KMS-11 (cell line): Measurements from ENCODE around the gene ACACA.

Experiments
- H2AFZ ChIP-seq: fragments of 200-600 bp; sonication (generic); 2 replicates; pipeline ENCODE4 v1.6.1; 2016; ENCODE audit warnings: antibody characterized with exemption, mixed run types, low read depth
- H3K27ac ChIP-seq: fragments of 200-600 bp; sonication (generic); 2 replicates; pipeline ENCODE4 v1.6.1; 2016; ENCODE audit warnings: mild to moderate bottlenecking, mixed run types
- H3K27me3 ChIP-seq: fragments of 200-600 bp; sonication (generic); 2 replicates; pipeline ENCODE4 v1.6.1; 2017; ENCODE audit warnings: mild to moderate bottlenecking, low read depth, mixed run types, moderate library complexity; ENCODE audit not compliant: insufficient read depth
- H3K36me3 ChIP-seq: fragments of 200-600 bp; sonication (generic); 2 replicates; pipeline ENCODE4 v1.6.1; 2017; ENCODE audit warnings: mild to moderate bottlenecking, mixed run types; ENCODE audit not compliant: insufficient read depth
- H3K4me1 ChIP-seq: fragments of 200-600 bp; sonication (generic); 2 replicates; pipeline ENCODE4 v1.6.1; 2016; ENCODE audit warnings: mild to moderate bottlenecking, low read depth, mixed run types; ENCODE audit not compliant: poor library complexity, severe bottlenecking
- H3K4me2 ChIP-seq: fragments of 200-600 bp; sonication (generic); 2 replicates; pipeline ENCODE4 v1.7.0; 2016; ENCODE audit warnings: mild to moderate bottlenecking, mixed run types
- H3K4me3 ChIP-seq: fragments of 200-600 bp; sonication (generic); IDR thresholded peaks from 2 replicates; pipeline ENCODE4 v1.6.1; 2017; ENCODE audit warnings: low read depth, low read length, mixed read lengths; ENCODE audit not compliant: insufficient read depth
- H3K79me2 ChIP-seq: fragments of 200-600 bp; sonication (generic); 2 replicates; pipeline ENCODE4 v1.6.1; 2016; ENCODE audit warnings: low read depth, mixed run types; ENCODE audit not compliant: insufficient read depth
- H3K9ac ChIP-seq: fragments of 200-600 bp; sonication (generic); 2 replicates; pipeline ENCODE4 v1.6.1; 2016; ENCODE audit warnings: mild to moderate bottlenecking, mixed run types
- H4K20me1 ChIP-seq: fragments of 200-600 bp; sonication (generic); 2 replicates; pipeline ENCODE4 v1.6.1; 2016; ENCODE audit warnings: mild to moderate bottlenecking, mixed run types; ENCODE audit not compliant: insufficient read depth
- TF ChIP-seq, protein P1 (sequence below): fragments of 200-600 bp; sonication (generic); conservative IDR thresholded peaks from 2 replicates; pipeline ENCODE4 v1.6.1; 2017; ENCODE audit warnings: low read depth, mild to moderate bottlenecking, antibody characterized with exemption, low read length, moderate library complexity, mixed read lengths

The ACACA gene

DNA sequence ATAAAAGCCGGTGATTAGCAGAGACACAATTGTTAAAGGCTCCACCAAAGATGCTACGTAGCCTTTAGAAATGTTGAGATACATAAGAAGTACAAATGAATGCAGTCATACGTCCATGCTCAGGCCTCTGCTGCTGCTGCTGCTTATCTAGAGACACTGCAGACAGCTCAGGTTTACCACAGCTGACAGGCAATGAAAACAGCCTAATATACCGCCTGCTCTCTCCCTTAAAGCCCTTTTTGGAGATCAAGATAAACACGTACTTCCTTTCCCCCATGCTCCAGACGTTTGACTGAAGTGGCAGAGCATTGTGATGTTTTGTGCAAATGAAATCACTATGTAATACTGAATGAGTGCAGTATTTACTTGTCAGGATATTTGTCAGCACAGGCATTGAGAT is 272.6 kb downstream of the ACACA start:
- Histone ChIP-seq H3K4me2 (no peak overlapping the region), H3K4me1 (no peaks in the 10 kb centered on the region), H3K9ac (no peak overlapping the region), H3K27ac (no peak overlapping the region), H4K20me1 (no peaks in the 10 kb centered on the region), H2AFZ (no peak overlapping the region), H3K79me2 (no peaks in the 10 kb centered on the region), H3K36me3 (no peaks in the 10 kb centered on the region), H3K4me3 (no peak overlapping the region), H3K27me3 (no peaks in the 10 kb centered on the region)
- TF ChIP-seq, protein P1, sequence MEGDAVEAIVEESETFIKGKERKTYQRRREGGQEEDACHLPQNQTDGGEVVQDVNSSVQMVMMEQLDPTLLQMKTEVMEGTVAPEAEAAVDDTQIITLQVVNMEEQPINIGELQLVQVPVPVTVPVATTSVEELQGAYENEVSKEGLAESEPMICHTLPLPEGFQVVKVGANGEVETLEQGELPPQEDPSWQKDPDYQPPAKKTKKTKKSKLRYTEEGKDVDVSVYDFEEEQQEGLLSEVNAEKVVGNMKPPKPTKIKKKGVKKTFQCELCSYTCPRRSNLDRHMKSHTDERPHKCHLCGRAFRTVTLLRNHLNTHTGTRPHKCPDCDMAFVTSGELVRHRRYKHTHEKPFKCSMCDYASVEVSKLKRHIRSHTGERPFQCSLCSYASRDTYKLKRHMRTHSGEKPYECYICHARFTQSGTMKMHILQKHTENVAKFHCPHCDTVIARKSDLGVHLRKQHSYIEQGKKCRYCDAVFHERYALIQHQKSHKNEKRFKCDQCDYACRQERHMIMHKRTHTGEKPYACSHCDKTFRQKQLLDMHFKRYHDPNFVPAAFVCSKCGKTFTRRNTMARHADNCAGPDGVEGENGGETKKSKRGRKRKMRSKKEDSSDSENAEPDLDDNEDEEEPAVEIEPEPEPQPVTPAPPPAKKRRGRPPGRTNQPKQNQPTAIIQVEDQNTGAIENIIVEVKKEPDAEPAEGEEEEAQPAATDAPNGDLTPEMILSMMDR, result no peak

DNA sequence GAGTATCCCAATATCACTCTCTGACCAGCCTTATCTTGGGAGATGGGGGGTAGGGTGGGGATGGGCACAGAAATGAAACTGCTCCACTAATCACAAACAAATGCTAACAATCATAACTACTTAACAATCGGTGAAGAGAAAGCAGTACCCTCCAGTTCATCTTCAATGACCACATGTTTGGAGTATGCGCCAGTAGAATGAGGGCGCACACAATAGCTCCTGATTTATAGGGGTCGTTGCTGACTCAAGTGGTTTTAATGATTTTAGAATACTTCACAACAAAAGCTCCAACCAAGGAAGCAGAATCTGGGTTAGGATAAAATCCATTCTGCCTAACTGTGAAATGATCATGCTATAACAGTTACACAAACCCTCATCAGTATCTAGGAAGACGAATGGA is 273.5 kb downstream of the ACACA start:
- TF ChIP-seq, protein P1, result no peak
- H3K27ac ChIP-seq, result no peak overlapping the region

DNA sequence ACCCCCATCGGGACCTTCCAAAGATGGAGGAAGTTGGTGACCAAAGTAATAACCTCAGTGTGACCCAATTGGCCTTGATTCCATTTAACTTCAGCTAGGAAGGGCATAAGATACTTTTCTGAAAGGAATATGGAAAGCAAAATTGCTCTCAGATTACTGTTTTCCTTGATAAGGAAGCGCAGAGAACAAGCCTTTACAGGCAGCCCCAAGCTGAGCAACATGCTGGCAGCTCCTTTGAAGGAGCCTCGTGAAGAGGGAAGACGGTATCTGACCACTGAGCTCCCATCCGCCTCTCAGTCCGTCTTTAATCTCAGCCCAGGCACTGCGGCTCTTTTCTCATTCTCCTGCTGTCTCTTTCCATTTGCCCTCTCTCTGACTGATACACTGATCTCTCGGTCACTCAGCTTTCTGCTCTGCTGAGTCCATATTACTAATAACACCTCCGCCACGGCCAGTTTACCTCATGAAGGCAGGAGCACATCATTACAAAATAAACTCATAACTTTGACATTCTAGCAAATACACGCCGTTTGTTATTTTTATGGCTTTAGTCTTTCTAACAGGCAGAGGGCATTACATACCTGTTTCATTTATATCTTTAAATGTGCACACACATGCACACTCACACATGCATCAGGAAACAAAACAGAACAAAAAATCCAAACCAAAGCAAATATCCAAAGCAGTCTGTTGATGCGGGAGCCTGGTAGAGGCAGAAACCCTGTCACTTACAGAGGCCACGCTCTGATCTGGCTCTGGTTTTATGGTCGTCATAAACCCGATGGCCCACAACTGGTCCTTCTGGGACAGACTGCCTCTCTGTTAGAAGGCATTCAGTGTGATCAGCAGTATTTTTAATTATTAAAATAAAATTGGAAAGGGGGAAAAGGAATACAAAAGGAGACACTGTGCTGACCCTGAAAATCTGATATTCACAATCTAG is 274.7 kb downstream of the ACACA start:
- Histone ChIP-seq H3K27ac (no peak overlapping the region), H3K79me2 (no peaks in the 10 kb centered on the region), H3K36me3 (no peaks in the 10 kb centered on the region), H3K4me2 (no peak overlapping the region), H3K4me1 (no peaks in the 10 kb centered on the region), H3K9ac (no peak overlapping the region), H4K20me1 (no peaks in the 10 kb centered on the region), H3K4me3 (no peak overlapping the region), H2AFZ (no peak overlapping the region), H3K27me3 (no peaks in the 10 kb centered on the region)
- TF ChIP-seq, protein P1, result no peak

More for the DNA sequence above, 273.5 kb downstream of the ACACA start:
- H3K36me3 ChIP-seq, result no peaks in the 10 kb centered on the region
- no peaks in the 10 kb centered on the region for H4K20me1 ChIP-seq
- no peaks in the 10 kb centered on the region for H3K4me1 ChIP-seq
- H3K9ac ChIP-seq, result no peak overlapping the region
- H3K79me2 ChIP-seq, result no peaks in the 10 kb centered on the region
- no peak overlapping the region for H3K4me3 ChIP-seq
- no peak overlapping the region for H3K4me2 ChIP-seq
- no peaks in the 10 kb centered on the region for H3K27me3 ChIP-seq
- H2AFZ ChIP-seq, result no peak overlapping the region

DNA sequence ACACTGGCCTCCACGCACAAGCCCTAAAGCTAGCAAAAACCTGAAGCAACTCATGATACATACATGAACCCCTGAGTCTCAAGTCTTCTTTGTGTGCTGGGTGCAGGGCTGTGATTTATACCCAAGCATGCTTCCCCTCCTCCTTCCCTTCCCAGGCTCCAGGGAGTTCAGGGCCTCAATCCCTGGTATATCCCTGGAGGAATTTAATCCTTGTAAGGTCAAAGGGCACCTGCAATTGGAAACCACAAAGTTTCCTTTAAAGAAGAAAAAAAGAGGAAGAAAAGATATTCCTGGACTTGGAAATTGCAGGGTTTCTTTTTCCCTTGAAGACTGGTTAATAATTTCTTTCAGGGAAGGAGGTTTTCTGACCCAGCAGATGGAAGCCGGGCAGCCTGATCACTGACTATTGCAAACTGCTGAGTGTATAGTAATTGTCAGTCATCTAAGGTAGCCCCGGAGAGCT is 275.6 kb downstream of the ACACA start:
- TF ChIP-seq, protein P1, result no peak
- Histone ChIP-seq H3K27ac (no peak overlapping the region), H3K4me3 (no peak overlapping the region), H2AFZ (no peak overlapping the region), H3K4me1 (no peaks in the 10 kb centered on the region), H3K79me2 (no peaks in the 10 kb centered on the region), H3K9ac (no peak overlapping the region), H3K27me3 (no peaks in the 10 kb centered on the region), H4K20me1 (no peaks in the 10 kb centered on the region), H3K36me3 (no peaks in the 10 kb centered on the region), H3K4me2 (no peak overlapping the region)
